Measurements from ENCODE around the gene HOXD13.

HOXD13 gene

GRCh38 chr2:176103742-176104315, 11.3 kb downstream of the HOXD13 start:
- TF ChIP-seq, protein P1, sequence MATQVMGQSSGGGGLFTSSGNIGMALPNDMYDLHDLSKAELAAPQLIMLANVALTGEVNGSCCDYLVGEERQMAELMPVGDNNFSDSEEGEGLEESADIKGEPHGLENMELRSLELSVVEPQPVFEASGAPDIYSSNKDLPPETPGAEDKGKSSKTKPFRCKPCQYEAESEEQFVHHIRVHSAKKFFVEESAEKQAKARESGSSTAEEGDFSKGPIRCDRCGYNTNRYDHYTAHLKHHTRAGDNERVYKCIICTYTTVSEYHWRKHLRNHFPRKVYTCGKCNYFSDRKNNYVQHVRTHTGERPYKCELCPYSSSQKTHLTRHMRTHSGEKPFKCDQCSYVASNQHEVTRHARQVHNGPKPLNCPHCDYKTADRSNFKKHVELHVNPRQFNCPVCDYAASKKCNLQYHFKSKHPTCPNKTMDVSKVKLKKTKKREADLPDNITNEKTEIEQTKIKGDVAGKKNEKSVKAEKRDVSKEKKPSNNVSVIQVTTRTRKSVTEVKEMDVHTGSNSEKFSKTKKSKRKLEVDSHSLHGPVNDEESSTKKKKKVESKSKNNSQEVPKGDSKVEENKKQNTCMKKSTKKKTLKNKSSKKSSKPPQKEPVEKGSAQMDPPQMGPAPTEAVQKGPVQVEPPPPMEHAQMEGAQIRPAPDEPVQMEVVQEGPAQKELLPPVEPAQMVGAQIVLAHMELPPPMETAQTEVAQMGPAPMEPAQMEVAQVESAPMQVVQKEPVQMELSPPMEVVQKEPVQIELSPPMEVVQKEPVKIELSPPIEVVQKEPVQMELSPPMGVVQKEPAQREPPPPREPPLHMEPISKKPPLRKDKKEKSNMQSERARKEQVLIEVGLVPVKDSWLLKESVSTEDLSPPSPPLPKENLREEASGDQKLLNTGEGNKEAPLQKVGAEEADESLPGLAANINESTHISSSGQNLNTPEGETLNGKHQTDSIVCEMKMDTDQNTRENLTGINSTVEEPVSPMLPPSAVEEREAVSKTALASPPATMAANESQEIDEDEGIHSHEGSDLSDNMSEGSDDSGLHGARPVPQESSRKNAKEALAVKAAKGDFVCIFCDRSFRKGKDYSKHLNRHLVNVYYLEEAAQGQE (IDR thresholded peaks at IDR 0.05; ENCODE audit: insufficient read depth in 1 of 2, low read depth in 2 of 2, low read length in 2 of 2): no peak
- no peak for TF ChIP-seq FOXP2 (optimal IDR thresholded peaks at IDR 0.05; ENCODE audit: borderline replicate concordance, extremely low read depth, extremely low read length, insufficient read depth)

- TF ChIP-seq TAF1 (IDR thresholded peaks at IDR 0.05; ENCODE audit: borderline replicate concordance, insufficient read depth, low read length) (no peak), SIN3A (IDR thresholded peaks at IDR 0.05; ENCODE audit: borderline replicate concordance, insufficient read depth, low read length) (no peak), FOXP2 (optimal IDR thresholded peaks at IDR 0.05; ENCODE audit: borderline replicate concordance, extremely low read depth, extremely low read length, insufficient read depth) (no peak), POLR2AphosphoS5 (IDR thresholded peaks at IDR 0.05; ENCODE audit: low read depth, low read length) (no peak)
- TF ChIP-seq, protein P1 (IDR thresholded peaks at IDR 0.05; ENCODE audit: insufficient read depth in 1 of 2, low read depth in 2 of 2, low read length in 2 of 2): no peak
These were observed 12.0 kb downstream of the HOXD13 start for GRCh38 chr2:176104316-176105077.

DNA sequence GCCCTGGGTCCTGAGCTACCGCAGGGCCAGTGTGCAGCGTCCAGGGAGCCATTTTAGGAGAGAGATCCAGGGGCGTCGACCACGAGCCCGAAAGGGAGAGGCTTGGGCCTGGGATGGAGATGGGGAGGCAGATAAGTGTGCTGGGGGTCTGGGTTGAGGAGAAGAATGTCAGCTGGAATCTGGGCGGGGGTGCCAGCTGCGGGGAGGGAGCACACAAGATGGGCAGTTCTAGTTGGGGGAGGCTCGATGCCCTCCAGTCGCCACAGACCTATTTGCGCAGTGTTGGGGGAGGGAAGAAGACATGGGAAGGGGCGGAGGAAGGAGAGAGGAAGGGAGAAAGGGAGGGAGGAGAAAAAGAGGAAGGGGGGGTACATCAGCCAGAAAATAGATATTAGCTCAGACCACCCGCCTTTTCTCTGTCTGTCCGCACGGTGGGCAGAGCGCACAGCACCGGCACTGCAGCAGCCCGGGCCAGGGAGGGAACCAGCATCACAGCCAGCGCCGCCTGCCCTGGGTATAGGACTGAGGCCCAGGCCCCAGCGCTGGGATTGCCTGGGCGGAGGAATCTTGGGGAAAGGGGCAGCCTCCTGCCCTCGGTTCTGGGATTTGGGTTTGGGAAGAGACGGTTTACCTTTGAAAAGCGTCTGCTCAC, 12.7 kb downstream of the HOXD13 start:
- TF ChIP-seq TAF1 (IDR thresholded peaks at IDR 0.05; ENCODE audit: borderline replicate concordance, insufficient read depth, low read length): no peak
- no peak for TF ChIP-seq POLR2AphosphoS5 (IDR thresholded peaks at IDR 0.05; ENCODE audit: low read depth, low read length)
- TF ChIP-seq, protein P1 (IDR thresholded peaks at IDR 0.05; ENCODE audit: insufficient read depth in 1 of 2, low read depth in 2 of 2, low read length in 2 of 2): no peak
- TF ChIP-seq FOXP2 (optimal IDR thresholded peaks at IDR 0.05; ENCODE audit: borderline replicate concordance, extremely low read depth, extremely low read length, insufficient read depth): no peak
- no peak for TF ChIP-seq SIN3A (IDR thresholded peaks at IDR 0.05; ENCODE audit: borderline replicate concordance, insufficient read depth, low read length)

DNA sequence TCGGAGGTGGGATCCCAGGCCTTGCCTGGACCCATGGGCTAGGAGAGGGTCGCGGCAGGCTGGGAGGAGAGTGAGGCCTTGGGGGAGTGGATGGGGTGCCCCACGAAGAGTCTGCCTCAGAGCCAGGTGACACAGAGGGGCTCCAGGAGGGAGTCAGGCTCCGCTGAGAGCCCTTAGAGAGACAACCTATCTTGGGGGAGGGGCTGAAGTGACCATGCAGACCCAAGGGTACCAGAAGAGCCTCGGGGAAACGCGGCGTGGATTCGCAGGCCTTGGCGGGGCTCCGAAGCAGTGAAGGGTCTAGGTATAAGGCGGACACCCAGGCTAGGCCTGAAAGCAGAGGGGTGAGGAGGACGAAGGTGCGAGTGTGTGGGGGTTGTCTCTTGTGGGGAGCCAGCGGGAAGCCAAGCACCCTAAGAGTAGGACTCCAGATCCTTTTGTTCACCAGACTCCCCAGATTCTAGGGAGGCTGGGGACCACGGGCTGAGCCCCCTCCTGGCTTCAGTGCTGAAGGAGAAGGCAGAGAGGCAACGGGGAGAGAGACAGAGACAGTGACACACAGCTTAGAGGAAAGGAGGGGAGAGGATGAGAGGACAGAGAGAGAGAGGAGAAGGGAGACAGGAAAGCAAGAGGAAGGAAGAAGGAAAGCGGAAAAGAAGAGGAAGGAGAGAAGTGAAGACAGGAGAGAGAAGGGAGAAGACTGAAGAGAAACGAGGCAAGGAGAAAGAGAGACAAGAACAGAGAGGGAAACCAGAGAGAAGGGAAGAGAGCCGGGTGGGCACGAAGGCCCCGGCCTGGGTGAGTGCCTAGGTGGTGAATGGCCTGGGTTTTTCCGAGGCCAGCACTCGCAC, 13.4 kb downstream of the HOXD13 start:
- TF ChIP-seq TAF1 (IDR thresholded peaks at IDR 0.05; ENCODE audit: borderline replicate concordance, insufficient read depth, low read length) (no peak), SIN3A (IDR thresholded peaks at IDR 0.05; ENCODE audit: borderline replicate concordance, insufficient read depth, low read length) (no peak)

Data from PFSK-1 (cell line).